Measurements from ENCODE around the gene PTGDR. TPM values are rescaled to one million over a fixed set of nuclear protein-coding genes. Genes with fewer than 3 reads are reported as not detected.

The PTGDR gene
- total RNA-seq, 4 donors from 2014 or later: 0.17 to 0.66 (median 0.37) TPM

DNA sequence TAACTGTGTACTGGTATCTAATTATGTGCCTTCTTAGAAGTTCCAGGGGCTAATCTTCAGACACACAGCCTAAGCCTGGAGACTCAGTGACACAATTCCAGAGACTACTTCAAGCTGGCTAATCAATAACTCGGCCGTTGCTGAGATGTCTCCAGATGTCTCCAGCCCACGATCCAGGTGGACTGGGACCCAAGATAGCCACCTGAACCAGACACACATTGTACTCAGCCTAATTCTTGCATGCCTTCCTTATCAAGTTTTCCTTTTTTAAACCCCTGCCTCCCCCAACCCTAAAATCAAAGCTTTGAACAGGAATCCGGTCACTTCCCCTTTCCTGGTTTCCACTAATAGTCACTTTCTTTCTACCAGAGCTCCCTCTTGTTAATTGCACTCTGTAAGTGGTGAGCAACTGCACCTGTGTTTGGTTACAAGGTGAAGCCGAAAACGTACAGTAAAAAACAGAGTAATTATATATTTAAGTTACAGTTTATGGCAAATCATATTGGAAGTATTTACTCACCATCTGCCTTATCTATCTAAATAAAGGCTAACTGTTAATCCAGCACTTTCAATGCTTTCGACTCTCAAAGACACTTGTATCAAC lies 39.8 kb upstream of the PTGDR start:
- TF ChIP-seq POLR2A (IDR thresholded peaks at IDR 0.05; ENCODE audit: low read depth) (no peak), EP300 (IDR thresholded peaks at IDR 0.05) (no peak), POLR2AphosphoS5 (IDR thresholded peaks at IDR 0.05) (no peak)
- TF ChIP-seq, protein P1, sequence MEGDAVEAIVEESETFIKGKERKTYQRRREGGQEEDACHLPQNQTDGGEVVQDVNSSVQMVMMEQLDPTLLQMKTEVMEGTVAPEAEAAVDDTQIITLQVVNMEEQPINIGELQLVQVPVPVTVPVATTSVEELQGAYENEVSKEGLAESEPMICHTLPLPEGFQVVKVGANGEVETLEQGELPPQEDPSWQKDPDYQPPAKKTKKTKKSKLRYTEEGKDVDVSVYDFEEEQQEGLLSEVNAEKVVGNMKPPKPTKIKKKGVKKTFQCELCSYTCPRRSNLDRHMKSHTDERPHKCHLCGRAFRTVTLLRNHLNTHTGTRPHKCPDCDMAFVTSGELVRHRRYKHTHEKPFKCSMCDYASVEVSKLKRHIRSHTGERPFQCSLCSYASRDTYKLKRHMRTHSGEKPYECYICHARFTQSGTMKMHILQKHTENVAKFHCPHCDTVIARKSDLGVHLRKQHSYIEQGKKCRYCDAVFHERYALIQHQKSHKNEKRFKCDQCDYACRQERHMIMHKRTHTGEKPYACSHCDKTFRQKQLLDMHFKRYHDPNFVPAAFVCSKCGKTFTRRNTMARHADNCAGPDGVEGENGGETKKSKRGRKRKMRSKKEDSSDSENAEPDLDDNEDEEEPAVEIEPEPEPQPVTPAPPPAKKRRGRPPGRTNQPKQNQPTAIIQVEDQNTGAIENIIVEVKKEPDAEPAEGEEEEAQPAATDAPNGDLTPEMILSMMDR (IDR thresholded peaks at IDR 0.05): no peak
- DNase-seq (ENCODE audit: extremely low spot score): no peak
- Histone ChIP-seq H3K4me1 (no peaks in the 10 kb centered on the region), H3K36me3 (no peaks in the 10 kb centered on the region), H3K27ac (replicated peaks in 1 of 4) (no peak overlapping the region), H3K4me3 (no peak overlapping the region), H3K27me3 (no peaks in the 10 kb centered on the region), H3K9me3 (no peaks in the 10 kb centered on the region)
- intact Hi-C loops (cut with DNase I): no loop called here
- WGBS: 78% methylated on average over 7 of the region's 7 CpGs

- intact Hi-C loops (cut with DNase I): no loop called here
- no peak for TF ChIP-seq POLR2A (IDR thresholded peaks at IDR 0.05; ENCODE audit: low read depth)
- TF ChIP-seq POLR2AphosphoS5 (IDR thresholded peaks at IDR 0.05): no peak
- Histone ChIP-seq H3K27ac (replicated peaks in 1 of 4) (no peak overlapping the region), H3K4me3 (no peak overlapping the region), H3K27me3 (no peaks in the 10 kb centered on the region), H3K9me3 (no peaks in the 10 kb centered on the region), H3K4me1 (no peaks in the 10 kb centered on the region), H3K36me3 (no peaks in the 10 kb centered on the region)
- WGBS: 50% methylated on average over 2 of the region's 2 CpGs
- DNase-seq (ENCODE audit: extremely low spot score): no peak
These were observed 33.8 kb upstream of the PTGDR start for GRCh38 chr14:52233693-52234092.

- 77% methylated on average over 2 of the region's 2 CpGs for WGBS
- Histone ChIP-seq H3K36me3 (no peaks in the 10 kb centered on the region), H3K27me3 (no peaks in the 10 kb centered on the region), H3K27ac (replicated peaks in 1 of 4) (no peak overlapping the region), H3K4me3 (no peak overlapping the region), H3K4me1 (no peaks in the 10 kb centered on the region), H3K9me3 (no peaks in the 10 kb centered on the region)
- DNase-seq (ENCODE audit: extremely low spot score): no peak
- no peak for TF ChIP-seq POLR2A (IDR thresholded peaks at IDR 0.05; ENCODE audit: low read depth)
- TF ChIP-seq POLR2AphosphoS5 (IDR thresholded peaks at IDR 0.05): no peak
- TF ChIP-seq, protein P1 (IDR thresholded peaks at IDR 0.05): no peak
- TF ChIP-seq EP300 (IDR thresholded peaks at IDR 0.05): no peak
- intact Hi-C loops (cut with DNase I): no loop called here
These were observed 32.1 kb upstream of the PTGDR start for GRCh38 chr14:52235434-52235833.

- no peak overlapping the region for H3K27ac ChIP-seq (replicated peaks in 1 of 4)
- no peak for DNase-seq (ENCODE audit: extremely low spot score)
- no peak overlapping the region for H3K4me3 ChIP-seq
- no peaks in the 10 kb centered on the region for H3K36me3 ChIP-seq
- intact Hi-C loops (cut with DNase I): no loop called here
- H3K27me3 ChIP-seq: no peaks in the 10 kb centered on the region
- no peaks in the 10 kb centered on the region for H3K9me3 ChIP-seq
- TF ChIP-seq, protein P1 (IDR thresholded peaks at IDR 0.05): no peak
- TF ChIP-seq POLR2AphosphoS5 (IDR thresholded peaks at IDR 0.05) (no peak), EP300 (IDR thresholded peaks at IDR 0.05) (no peak), POLR2A (IDR thresholded peaks at IDR 0.05; ENCODE audit: low read depth) (no peak)
- H3K4me1 ChIP-seq: no peaks in the 10 kb centered on the region
- 65% methylated on average over 7 of the region's 7 CpGs for WGBS
These were observed 31.5 kb upstream of the PTGDR start for GRCh38 chr14:52235866-52236510.

- H3K9me3 ChIP-seq: no peaks in the 10 kb centered on the region
- no peak overlapping the region for H3K4me3 ChIP-seq
- no peaks in the 10 kb centered on the region for H3K4me1 ChIP-seq
- TF ChIP-seq POLR2A (IDR thresholded peaks at IDR 0.05; ENCODE audit: low read depth) (no peak), POLR2AphosphoS5 (IDR thresholded peaks at IDR 0.05) (no peak), EP300 (IDR thresholded peaks at IDR 0.05) (no peak)
- TF ChIP-seq, protein P1 (IDR thresholded peaks at IDR 0.05): no peak
- H3K27me3 ChIP-seq: no peaks in the 10 kb centered on the region
- DNase-seq (ENCODE audit: extremely low spot score): no peak
- WGBS: 49% methylated on average over 1 of the region's 1 CpG
- H3K36me3 ChIP-seq: no peaks in the 10 kb centered on the region
- intact Hi-C loops (cut with DNase I): no loop called here
- H3K27ac ChIP-seq (replicated peaks in 1 of 4): no peak overlapping the region
These were observed 28.8 kb upstream of the PTGDR start for GRCh38 chr14:52238682-52239081.
